B cell (primary cell): ENCODE measurements around the gene BCL6B.

ENCODE experiments used
- EZH2 ChIP-seq: IDR thresholded peaks from 2 replicates; pipeline ENCODE4 v1.6.1; 2012; ENCODE audit warnings: borderline replicate concordance, low read depth, mild to moderate bottlenecking, moderate library complexity, low read length; ENCODE audit not compliant: insufficient read depth, poor library complexity, severe bottlenecking
- TF ChIP-seq, protein P1 (sequence below): fragments of 200-600 bp; IDR thresholded peaks from one replicate; pipeline ENCODE4 v1.8.0; 2022; ENCODE audit warnings: antibody characterized with exemption, mild to moderate bottlenecking

DNA sequence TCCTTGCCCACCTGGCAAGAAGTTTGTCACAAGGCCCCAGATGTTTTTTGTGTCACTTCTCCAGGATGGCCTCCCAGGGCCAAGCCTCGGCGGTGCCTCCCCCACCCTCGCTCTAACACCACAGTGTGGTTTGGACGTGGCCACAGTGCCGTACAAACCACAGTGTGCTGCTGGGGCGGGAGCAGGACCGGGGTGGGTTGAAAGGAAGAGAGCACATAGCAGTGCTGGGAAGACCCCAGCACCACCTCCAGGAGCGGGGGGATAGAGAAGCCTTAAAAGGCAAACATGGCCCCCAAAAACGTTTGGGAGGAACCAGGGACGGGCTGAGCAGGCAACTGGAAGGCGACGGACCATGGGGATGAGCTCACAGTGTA lies 5.0 kb upstream of the BCL6B start:
- TF ChIP-seq, protein P1, sequence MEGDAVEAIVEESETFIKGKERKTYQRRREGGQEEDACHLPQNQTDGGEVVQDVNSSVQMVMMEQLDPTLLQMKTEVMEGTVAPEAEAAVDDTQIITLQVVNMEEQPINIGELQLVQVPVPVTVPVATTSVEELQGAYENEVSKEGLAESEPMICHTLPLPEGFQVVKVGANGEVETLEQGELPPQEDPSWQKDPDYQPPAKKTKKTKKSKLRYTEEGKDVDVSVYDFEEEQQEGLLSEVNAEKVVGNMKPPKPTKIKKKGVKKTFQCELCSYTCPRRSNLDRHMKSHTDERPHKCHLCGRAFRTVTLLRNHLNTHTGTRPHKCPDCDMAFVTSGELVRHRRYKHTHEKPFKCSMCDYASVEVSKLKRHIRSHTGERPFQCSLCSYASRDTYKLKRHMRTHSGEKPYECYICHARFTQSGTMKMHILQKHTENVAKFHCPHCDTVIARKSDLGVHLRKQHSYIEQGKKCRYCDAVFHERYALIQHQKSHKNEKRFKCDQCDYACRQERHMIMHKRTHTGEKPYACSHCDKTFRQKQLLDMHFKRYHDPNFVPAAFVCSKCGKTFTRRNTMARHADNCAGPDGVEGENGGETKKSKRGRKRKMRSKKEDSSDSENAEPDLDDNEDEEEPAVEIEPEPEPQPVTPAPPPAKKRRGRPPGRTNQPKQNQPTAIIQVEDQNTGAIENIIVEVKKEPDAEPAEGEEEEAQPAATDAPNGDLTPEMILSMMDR, result no peak
- TF ChIP-seq EZH2, result no peak
